HEK293 (cell line): ENCODE results near the gene NID2.

Experiments
- CTCF ChIA-PET: fragments of 350-600 bp; formaldehyde crosslinking; extraction: SDS; loops from one replicate; lab custom pipeline; 2021; ENCODE audit warnings: antibody characterized with exemption; lab: Yijun Ruan, JAX
- POLR2A ChIA-PET: fragments of 300-600 bp; formaldehyde crosslinking; extraction: SDS; loops from one replicate; lab custom pipeline; 2020; ENCODE audit warnings: antibody characterized with exemption, inconsistent platforms; lab: Yijun Ruan, JAX
- H3K27ac ChIP-seq: fragments of 200-500 bp; sonication (Bioruptor generic); 2 replicates; pipeline ENCODE4 v1.5.1; 2014; ENCODE audit warnings: low read depth, low read length, control low read depth, inconsistent platforms; ENCODE audit errors: extremely low read depth
- H3K36me3 ChIP-seq, 2 experiments: fragments of 200-500 bp in 1 of 2; sonication (Bioruptor generic) in 1 of 2; 1 replicate in 1 of 2; 2 replicates in 1 of 2; pipeline ENCODE4 v1.5.1; 2014 to 2017; ENCODE audit warnings: inconsistent platforms in 2 of 2, low read length in 2 of 2; ENCODE audit not compliant: control insufficient read depth in 2 of 2, insufficient read depth in 1 of 2
- H3K4me1 ChIP-seq: fragments of 200-500 bp; sonication (Bioruptor generic); 2 replicates; pipeline ENCODE4 v1.5.1; 2014; ENCODE audit warnings: mild to moderate bottlenecking, low read length, inconsistent platforms; ENCODE audit not compliant: control insufficient read depth, insufficient read depth
- H3K4me3 ChIP-seq: 2 replicates; pipeline ENCODE4 v1.5.1; 2011; ENCODE audit warnings: low read depth, mild to moderate bottlenecking, control low read depth, low read length, moderate library complexity
- H3K9me3 ChIP-seq: fragments of 200-500 bp; sonication (Bioruptor generic); 2 replicates; pipeline ENCODE4 v1.5.1; 2014; ENCODE audit warnings: low read depth, low read length, inconsistent platforms; ENCODE audit not compliant: control insufficient read depth, insufficient read depth
- GLI4 ChIP-seq: fragments of 450-650 bp; formaldehyde crosslinking; IDR thresholded peaks from 2 replicates; pipeline ENCODE4 v1.5.1; 2016; ENCODE audit warnings: missing biosample characterization, missing genetic modification characterization
- ZEB2 ChIP-seq: fragments of 450-650 bp; formaldehyde crosslinking; IDR thresholded peaks from 2 replicates; pipeline ENCODE4 v1.5.1; 2016; ENCODE audit warnings: missing biosample characterization, missing genetic modification characterization
- ZIC2 ChIP-seq: fragments of 450-650 bp; formaldehyde crosslinking; IDR thresholded peaks from 2 replicates; pipeline ENCODE4 v1.5.1; 2016; ENCODE audit warnings: missing biosample characterization, missing genetic modification characterization
- ZNF311 ChIP-seq: fragments of 450-650 bp; formaldehyde crosslinking; IDR thresholded peaks from 2 replicates; pipeline ENCODE4 v1.5.1; 2017; ENCODE audit warnings: missing biosample characterization, missing genetic modification characterization, borderline replicate concordance
- ZNF324 ChIP-seq: fragments of 450-650 bp; formaldehyde crosslinking; IDR thresholded peaks from 2 replicates; pipeline ENCODE4 v1.5.1; 2016; ENCODE audit warnings: missing biosample characterization, missing genetic modification characterization
- ZNF335 ChIP-seq: fragments of 450-650 bp; formaldehyde crosslinking; conservative IDR thresholded peaks from 2 replicates; pipeline ENCODE4 v1.5.1; 2016; ENCODE audit warnings: missing biosample characterization, missing genetic modification characterization
- ZNF366 ChIP-seq: fragments of 450-650 bp; formaldehyde crosslinking; conservative IDR thresholded peaks from 2 replicates; pipeline ENCODE4 v1.5.1; 2016; ENCODE audit warnings: missing biosample characterization, missing genetic modification characterization
- ZNF514 ChIP-seq: fragments of 450-650 bp; formaldehyde crosslinking; IDR thresholded peaks from 2 replicates; pipeline ENCODE4 v1.5.1; 2016; ENCODE audit warnings: missing biosample characterization, missing genetic modification characterization
- ZNF677 ChIP-seq: fragments of 450-650 bp; IDR thresholded peaks from 2 replicates; pipeline ENCODE4 v1.5.0; 2018; ENCODE audit warnings: missing biosample characterization, mild to moderate bottlenecking, missing genetic modification characterization, moderate library complexity
- TF ChIP-seq, protein P1 (sequence below): fragments of 450-650 bp; formaldehyde crosslinking; IDR thresholded peaks from 2 replicates; pipeline ENCODE4 v1.5.1; 2016; ENCODE audit warnings: missing biosample characterization, missing genetic modification characterization, borderline replicate concordance
- TF ChIP-seq, protein P2 (sequence below): fragments of 450-650 bp; formaldehyde crosslinking; IDR thresholded peaks from 2 replicates; pipeline ENCODE4 v1.5.1; 2016; ENCODE audit warnings: missing biosample characterization, missing genetic modification characterization
- TF ChIP-seq, protein P3 (sequence below): fragments of 450-650 bp; formaldehyde crosslinking; IDR thresholded peaks from 2 replicates; pipeline ENCODE4; 2016; ENCODE audit warnings: missing biosample characterization, missing genetic modification characterization
- TF ChIP-seq, protein P4 (sequence below): fragments of 450-650 bp; formaldehyde crosslinking; IDR thresholded peaks from 2 replicates; pipeline ENCODE4 v1.5.1; 2016; ENCODE audit warnings: missing biosample characterization, missing genetic modification characterization, low read depth
- TF ChIP-seq, protein P5 (sequence below): fragments of 450-650 bp; formaldehyde crosslinking; conservative IDR thresholded peaks from 2 replicates; pipeline ENCODE4 v1.5.1; 2016; ENCODE audit warnings: low read depth, missing biosample characterization, missing genetic modification characterization

NID2 gene

DNA sequence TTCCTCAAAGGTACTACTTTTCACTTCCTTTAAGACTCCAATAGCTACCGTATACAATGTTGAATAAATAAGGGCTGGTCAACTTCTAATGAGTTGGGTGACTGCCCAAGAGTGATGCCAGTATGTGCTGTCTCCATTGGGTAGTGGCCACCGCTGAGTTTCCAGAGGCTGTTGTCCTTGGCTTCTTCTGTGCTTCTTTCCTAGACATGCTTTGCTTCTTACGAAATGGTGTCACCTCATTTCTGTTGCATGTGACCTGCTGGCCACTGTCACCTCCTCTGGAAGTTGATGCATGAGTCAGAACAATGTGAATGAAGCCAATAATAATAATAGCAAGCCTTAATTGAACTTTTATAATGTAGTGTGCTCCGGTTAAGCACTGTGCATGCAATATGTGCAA is 7.5 kb upstream of the NID2 start (continued):
- TF ChIP-seq, protein P1, sequence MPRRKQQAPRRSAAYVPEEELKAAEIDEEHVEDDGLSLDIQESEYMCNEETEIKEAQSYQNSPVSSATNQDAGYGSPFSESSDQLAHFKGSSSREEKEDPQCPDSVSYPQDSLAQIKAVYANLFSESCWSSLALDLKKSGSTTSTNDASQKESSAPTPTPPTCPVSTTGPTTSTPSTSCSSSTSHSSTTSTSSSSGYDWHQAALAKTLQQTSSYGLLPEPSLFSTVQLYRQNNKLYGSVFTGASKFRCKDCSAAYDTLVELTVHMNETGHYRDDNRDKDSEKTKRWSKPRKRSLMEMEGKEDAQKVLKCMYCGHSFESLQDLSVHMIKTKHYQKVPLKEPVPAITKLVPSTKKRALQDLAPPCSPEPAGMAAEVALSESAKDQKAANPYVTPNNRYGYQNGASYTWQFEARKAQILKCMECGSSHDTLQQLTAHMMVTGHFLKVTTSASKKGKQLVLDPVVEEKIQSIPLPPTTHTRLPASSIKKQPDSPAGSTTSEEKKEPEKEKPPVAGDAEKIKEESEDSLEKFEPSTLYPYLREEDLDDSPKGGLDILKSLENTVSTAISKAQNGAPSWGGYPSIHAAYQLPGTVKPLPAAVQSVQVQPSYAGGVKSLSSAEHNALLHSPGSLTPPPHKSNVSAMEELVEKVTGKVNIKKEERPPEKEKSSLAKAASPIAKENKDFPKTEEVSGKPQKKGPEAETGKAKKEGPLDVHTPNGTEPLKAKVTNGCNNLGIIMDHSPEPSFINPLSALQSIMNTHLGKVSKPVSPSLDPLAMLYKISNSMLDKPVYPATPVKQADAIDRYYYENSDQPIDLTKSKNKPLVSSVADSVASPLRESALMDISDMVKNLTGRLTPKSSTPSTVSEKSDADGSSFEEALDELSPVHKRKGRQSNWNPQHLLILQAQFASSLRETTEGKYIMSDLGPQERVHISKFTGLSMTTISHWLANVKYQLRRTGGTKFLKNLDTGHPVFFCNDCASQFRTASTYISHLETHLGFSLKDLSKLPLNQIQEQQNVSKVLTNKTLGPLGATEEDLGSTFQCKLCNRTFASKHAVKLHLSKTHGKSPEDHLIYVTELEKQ: no peak
- TF ChIP-seq, protein P2, sequence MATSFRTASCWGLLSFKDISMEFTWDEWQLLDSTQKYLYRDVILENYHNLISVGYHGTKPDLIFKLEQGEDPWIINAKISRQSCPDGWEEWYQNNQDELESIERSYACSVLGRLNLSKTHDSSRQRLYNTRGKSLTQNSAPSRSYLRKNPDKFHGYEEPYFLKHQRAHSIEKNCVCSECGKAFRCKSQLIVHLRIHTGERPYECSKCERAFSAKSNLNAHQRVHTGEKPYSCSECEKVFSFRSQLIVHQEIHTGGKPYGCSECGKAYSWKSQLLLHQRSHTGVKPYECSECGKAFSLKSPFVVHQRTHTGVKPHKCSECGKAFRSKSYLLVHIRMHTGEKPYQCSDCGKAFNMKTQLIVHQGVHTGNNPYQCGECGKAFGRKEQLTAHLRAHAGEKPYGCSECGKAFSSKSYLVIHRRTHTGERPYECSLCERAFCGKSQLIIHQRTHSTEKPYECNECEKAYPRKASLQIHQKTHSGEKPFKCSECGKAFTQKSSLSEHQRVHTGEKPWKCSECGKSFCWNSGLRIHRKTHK (tag by site-specific recombination): no peak
- TF ChIP-seq ZNF366 (tag by site-specific recombination): no peak

DNA sequence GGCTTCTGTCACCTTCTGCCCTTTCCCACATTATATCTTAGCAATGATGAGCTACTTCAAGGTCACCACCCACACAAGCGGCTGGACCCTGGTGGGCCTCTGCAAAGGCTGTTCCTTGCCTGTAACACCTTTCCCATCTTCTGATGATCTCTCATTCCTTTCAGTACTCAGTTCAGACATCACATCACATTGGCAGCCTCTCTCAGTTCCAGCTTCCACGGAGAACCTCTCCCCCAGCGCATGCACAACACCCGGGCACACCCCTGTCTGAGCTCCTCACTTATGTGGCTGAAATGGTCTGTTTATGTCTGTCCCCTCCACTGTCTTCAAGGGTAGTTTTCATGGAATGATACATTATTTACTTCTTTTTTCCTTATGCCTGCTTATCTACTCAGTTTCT is 6.5 kb upstream of the NID2 start:
- ChIA-PET CTCF (no interaction called here), POLR2A (no interaction called here)
- no peak overlapping the region for H3K4me3 ChIP-seq
- H3K36me3 ChIP-seq: no peaks in the 10 kb centered on the region
- no peaks in the 10 kb centered on the region for H3K9me3 ChIP-seq
- no peak for TF ChIP-seq ZNF514 (tag by site-specific recombination)
- TF ChIP-seq, protein P3, sequence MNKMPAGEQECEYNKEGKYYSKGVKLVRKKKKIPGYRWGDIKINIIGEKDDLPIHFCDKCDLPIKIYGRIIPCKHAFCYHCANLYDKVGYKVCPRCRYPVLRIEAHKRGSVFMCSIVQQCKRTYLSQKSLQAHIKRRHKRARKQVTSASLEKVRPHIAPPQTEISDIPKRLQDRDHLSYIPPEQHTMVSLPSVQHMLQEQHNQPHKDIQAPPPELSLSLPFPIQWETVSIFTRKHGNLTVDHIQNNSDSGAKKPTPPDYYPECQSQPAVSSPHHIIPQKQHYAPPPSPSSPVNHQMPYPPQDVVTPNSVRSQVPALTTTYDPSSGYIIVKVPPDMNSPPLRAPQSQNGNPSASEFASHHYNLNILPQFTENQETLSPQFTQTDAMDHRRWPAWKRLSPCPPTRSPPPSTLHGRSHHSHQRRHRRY (tag by site-specific recombination): no peak
- no peak for TF ChIP-seq ZIC2 (tag by site-specific recombination)
- no peak for TF ChIP-seq ZNF677 (tag by site-specific recombination)
- TF ChIP-seq, protein P4, sequence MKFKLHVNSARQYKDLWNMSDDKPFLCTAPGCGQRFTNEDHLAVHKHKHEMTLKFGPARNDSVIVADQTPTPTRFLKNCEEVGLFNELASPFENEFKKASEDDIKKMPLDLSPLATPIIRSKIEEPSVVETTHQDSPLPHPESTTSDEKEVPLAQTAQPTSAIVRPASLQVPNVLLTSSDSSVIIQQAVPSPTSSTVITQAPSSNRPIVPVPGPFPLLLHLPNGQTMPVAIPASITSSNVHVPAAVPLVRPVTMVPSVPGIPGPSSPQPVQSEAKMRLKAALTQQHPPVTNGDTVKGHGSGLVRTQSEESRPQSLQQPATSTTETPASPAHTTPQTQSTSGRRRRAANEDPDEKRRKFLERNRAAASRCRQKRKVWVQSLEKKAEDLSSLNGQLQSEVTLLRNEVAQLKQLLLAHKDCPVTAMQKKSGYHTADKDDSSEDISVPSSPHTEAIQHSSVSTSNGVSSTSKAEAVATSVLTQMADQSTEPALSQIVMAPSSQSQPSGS (tag by site-specific recombination): no peak
- no peak for TF ChIP-seq ZNF335 (tag by site-specific recombination)
- no peak for TF ChIP-seq ZNF311 (tag by site-specific recombination)
- TF ChIP-seq, protein P5, sequence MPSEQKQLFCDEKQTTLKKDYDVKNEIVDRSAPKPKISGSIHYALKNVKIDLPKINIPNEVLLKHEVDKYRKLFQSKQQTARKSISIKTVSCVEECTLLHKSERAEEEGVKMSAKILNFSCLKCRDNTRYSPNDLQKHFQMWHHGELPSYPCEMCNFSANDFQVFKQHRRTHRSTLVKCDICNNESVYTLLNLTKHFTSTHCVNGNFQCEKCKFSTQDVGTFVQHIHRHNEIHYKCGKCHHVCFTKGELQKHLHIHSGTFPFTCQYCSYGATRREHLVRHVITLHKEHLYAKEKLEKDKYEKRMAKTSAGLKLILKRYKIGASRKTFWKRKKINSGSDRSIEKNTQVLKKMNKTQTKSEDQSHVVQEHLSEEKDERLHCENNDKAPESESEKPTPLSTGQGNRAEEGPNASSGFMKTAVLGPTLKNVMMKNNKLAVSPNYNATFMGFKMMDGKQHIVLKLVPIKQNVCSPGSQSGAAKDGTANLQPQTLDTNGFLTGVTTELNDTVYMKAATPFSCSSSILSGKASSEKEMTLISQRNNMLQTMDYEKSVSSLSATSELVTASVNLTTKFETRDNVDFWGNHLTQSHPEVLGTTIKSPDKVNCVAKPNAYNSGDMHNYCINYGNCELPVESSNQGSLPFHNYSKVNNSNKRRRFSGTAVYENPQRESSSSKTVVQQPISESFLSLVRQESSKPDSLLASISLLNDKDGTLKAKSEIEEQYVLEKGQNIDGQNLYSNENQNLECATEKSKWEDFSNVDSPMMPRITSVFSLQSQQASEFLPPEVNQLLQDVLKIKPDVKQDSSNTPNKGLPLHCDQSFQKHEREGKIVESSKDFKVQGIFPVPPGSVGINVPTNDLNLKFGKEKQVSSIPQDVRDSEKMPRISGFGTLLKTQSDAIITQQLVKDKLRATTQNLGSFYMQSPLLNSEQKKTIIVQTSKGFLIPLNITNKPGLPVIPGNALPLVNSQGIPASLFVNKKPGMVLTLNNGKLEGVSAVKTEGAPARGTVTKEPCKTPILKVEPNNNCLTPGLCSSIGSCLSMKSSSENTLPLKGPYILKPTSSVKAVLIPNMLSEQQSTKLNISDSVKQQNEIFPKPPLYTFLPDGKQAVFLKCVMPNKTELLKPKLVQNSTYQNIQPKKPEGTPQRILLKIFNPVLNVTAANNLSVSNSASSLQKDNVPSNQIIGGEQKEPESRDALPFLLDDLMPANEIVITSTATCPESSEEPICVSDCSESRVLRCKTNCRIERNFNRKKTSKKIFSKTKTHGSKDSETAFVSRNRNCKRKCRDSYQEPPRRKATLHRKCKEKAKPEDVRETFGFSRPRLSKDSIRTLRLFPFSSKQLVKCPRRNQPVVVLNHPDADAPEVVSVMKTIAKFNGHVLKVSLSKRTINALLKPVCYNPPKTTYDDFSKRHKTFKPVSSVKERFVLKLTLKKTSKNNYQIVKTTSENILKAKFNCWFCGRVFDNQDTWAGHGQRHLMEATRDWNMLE: no peak
- TF ChIP-seq ZEB2 (tag by site-specific recombination): no peak
- TF ChIP-seq ZNF324 (tag by site-specific recombination): no peak
- no peak for TF ChIP-seq ZNF366 (tag by site-specific recombination)
- no peak for TF ChIP-seq GLI4 (tag by site-specific recombination)
- H3K4me1 ChIP-seq: no peaks in the 10 kb centered on the region
- no peak overlapping the region for H3K27ac ChIP-seq
